WTC11 (cell line): ENCODE measurements around the gene TANGO2.

Experiments used
- IRF2 ChIP-seq: sonication (generic); formaldehyde crosslinking; IDR thresholded peaks from 2 replicates; pipeline ENCODE4 v1.8.0; 2022; ENCODE audit warnings: low read depth, missing genetic modification reagents, borderline replicate concordance
- SOX15 ChIP-seq: fragments of 250-450 bp; sonication (Bioruptor Pico); IDR thresholded peaks from 2 replicates; pipeline ENCODE4 v1.9.0; 2021; ENCODE audit warnings: mild to moderate bottlenecking
- ZNF219 ChIP-seq: sonication (generic); formaldehyde crosslinking; IDR thresholded peaks from 2 replicates; pipeline ENCODE4 v1.8.0; 2023; ENCODE audit warnings: missing genetic modification reagents, mild to moderate bottlenecking, borderline replicate concordance
- ZNF423 ChIP-seq: fragments of 250-450 bp; sonication (Bioruptor Pico); IDR thresholded peaks from 2 replicates; pipeline ENCODE4 v2.1.2; 2022; ENCODE audit warnings: mild to moderate bottlenecking, moderate library complexity
- TF ChIP-seq, protein P1 (sequence below): fragments of 200-600 bp; IDR thresholded peaks from 2 replicates; pipeline ENCODE4 v1.8.0; 2022; ENCODE audit warnings: antibody characterized with exemption
- TF ChIP-seq, protein P2 (sequence below): sonication (generic); formaldehyde crosslinking; IDR thresholded peaks from 2 replicates; pipeline ENCODE4 v1.8.0; 2023; ENCODE audit warnings: missing genetic modification reagents, mild to moderate bottlenecking, borderline replicate concordance
- TF ChIP-seq, protein P3 (sequence below): sonication (generic); formaldehyde crosslinking; IDR thresholded peaks from 2 replicates; pipeline ENCODE4 v1.8.1; 2023; ENCODE audit warnings: mild to moderate bottlenecking, missing genetic modification reagents
- TF ChIP-seq, protein P4 (sequence below): sonication (generic); formaldehyde crosslinking; IDR thresholded peaks from 2 replicates; pipeline ENCODE4 v1.8.0; 2022; ENCODE audit warnings: mild to moderate bottlenecking, missing genetic modification reagents
- TF ChIP-seq, protein P5 (sequence below): sonication (generic); formaldehyde crosslinking; conservative IDR thresholded peaks from 2 replicates; pipeline ENCODE4 v1.8.1; 2022; ENCODE audit warnings: mild to moderate bottlenecking, missing genetic modification reagents
- TF ChIP-seq, protein P6 (sequence below): sonication (generic); formaldehyde crosslinking; IDR thresholded peaks from 2 replicates; pipeline ENCODE4 v1.8.1; 2023; ENCODE audit warnings: mild to moderate bottlenecking, missing genetic modification reagents, moderate library complexity
- TF ChIP-seq, protein P7 (sequence below): sonication (generic); formaldehyde crosslinking; IDR thresholded peaks from 2 replicates; pipeline ENCODE4 v1.8.0; 2022; ENCODE audit warnings: mild to moderate bottlenecking, missing genetic modification reagents

DNA sequence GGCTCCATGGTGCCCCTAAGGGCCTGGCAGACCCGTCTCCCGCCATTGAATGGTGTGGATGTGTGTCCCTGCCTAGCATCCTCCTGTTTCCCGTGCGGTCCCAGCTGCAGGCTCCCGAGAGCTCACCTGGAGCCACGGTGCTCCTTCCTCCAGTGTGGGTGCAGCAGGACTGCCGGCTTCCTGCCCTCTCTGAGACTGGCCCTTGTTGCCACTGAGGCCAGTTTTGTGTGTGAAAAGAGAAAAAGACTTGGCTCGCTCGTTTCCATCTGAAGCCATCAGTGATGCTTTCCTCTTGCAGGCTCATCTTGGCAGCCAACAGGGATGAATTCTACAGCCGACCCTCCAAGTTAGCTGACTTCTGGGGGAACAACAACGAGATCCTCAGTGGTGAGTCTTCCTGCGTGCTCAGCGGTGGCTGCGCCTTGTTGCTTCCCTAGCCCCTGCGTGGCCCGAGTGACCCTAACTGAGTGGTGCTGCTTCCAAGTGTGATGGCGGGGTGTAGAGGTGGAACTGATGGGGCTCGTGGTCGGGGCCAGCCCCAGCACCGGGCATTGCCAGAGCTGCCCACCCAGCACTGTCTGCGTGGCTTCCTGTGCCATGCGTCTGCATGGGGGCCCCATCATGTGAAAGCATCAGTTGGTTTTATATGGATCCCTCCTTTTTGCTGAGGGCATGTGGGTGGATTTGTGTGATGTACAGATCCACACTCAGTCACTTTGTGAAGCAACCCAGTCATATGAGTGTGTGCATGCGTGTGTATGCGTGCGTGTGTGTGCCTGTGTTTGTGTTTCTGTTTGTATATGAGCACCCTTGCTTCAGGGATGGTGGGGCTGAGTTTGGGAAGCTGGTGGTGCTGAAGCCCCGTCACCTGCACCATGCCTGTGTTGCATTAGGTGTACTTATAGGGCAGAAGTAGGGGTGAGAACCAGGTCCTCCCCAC lies 22.4 kb downstream of the TANGO2 start:
- no peak for TF ChIP-seq IRF2 (CRISPR knock-in tag)
- TF ChIP-seq, protein P1, sequence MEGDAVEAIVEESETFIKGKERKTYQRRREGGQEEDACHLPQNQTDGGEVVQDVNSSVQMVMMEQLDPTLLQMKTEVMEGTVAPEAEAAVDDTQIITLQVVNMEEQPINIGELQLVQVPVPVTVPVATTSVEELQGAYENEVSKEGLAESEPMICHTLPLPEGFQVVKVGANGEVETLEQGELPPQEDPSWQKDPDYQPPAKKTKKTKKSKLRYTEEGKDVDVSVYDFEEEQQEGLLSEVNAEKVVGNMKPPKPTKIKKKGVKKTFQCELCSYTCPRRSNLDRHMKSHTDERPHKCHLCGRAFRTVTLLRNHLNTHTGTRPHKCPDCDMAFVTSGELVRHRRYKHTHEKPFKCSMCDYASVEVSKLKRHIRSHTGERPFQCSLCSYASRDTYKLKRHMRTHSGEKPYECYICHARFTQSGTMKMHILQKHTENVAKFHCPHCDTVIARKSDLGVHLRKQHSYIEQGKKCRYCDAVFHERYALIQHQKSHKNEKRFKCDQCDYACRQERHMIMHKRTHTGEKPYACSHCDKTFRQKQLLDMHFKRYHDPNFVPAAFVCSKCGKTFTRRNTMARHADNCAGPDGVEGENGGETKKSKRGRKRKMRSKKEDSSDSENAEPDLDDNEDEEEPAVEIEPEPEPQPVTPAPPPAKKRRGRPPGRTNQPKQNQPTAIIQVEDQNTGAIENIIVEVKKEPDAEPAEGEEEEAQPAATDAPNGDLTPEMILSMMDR = no peak
- TF ChIP-seq, protein P2, sequence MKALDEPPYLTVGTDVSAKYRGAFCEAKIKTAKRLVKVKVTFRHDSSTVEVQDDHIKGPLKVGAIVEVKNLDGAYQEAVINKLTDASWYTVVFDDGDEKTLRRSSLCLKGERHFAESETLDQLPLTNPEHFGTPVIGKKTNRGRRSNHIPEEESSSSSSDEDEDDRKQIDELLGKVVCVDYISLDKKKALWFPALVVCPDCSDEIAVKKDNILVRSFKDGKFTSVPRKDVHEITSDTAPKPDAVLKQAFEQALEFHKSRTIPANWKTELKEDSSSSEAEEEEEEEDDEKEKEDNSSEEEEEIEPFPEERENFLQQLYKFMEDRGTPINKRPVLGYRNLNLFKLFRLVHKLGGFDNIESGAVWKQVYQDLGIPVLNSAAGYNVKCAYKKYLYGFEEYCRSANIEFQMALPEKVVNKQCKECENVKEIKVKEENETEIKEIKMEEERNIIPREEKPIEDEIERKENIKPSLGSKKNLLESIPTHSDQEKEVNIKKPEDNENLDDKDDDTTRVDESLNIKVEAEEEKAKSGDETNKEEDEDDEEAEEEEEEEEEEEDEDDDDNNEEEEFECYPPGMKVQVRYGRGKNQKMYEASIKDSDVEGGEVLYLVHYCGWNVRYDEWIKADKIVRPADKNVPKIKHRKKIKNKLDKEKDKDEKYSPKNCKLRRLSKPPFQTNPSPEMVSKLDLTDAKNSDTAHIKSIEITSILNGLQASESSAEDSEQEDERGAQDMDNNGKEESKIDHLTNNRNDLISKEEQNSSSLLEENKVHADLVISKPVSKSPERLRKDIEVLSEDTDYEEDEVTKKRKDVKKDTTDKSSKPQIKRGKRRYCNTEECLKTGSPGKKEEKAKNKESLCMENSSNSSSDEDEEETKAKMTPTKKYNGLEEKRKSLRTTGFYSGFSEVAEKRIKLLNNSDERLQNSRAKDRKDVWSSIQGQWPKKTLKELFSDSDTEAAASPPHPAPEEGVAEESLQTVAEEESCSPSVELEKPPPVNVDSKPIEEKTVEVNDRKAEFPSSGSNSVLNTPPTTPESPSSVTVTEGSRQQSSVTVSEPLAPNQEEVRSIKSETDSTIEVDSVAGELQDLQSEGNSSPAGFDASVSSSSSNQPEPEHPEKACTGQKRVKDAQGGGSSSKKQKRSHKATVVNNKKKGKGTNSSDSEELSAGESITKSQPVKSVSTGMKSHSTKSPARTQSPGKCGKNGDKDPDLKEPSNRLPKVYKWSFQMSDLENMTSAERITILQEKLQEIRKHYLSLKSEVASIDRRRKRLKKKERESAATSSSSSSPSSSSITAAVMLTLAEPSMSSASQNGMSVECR (CRISPR knock-in tag) = no peak
- no peak for TF ChIP-seq ZNF423 (CRISPR knock-in tag)
- TF ChIP-seq, protein P3, sequence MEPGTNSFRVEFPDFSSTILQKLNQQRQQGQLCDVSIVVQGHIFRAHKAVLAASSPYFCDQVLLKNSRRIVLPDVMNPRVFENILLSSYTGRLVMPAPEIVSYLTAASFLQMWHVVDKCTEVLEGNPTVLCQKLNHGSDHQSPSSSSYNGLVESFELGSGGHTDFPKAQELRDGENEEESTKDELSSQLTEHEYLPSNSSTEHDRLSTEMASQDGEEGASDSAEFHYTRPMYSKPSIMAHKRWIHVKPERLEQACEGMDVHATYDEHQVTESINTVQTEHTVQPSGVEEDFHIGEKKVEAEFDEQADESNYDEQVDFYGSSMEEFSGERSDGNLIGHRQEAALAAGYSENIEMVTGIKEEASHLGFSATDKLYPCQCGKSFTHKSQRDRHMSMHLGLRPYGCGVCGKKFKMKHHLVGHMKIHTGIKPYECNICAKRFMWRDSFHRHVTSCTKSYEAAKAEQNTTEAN (CRISPR knock-in tag) = no peak
- TF ChIP-seq, protein P4, sequence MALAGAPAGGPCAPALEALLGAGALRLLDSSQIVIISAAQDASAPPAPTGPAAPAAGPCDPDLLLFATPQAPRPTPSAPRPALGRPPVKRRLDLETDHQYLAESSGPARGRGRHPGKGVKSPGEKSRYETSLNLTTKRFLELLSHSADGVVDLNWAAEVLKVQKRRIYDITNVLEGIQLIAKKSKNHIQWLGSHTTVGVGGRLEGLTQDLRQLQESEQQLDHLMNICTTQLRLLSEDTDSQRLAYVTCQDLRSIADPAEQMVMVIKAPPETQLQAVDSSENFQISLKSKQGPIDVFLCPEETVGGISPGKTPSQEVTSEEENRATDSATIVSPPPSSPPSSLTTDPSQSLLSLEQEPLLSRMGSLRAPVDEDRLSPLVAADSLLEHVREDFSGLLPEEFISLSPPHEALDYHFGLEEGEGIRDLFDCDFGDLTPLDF = no peak
- TF ChIP-seq, protein P5, sequence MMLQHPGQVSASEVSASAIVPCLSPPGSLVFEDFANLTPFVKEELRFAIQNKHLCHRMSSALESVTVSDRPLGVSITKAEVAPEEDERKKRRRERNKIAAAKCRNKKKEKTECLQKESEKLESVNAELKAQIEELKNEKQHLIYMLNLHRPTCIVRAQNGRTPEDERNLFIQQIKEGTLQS (CRISPR knock-in tag) = no peak
- no peak for TF ChIP-seq SOX15 (CRISPR knock-in tag)
- TF ChIP-seq, protein P6, sequence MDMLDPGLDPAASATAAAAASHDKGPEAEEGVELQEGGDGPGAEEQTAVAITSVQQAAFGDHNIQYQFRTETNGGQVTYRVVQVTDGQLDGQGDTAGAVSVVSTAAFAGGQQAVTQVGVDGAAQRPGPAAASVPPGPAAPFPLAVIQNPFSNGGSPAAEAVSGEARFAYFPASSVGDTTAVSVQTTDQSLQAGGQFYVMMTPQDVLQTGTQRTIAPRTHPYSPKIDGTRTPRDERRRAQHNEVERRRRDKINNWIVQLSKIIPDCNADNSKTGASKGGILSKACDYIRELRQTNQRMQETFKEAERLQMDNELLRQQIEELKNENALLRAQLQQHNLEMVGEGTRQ (CRISPR knock-in tag) = no peak
- TF ChIP-seq, protein P7, sequence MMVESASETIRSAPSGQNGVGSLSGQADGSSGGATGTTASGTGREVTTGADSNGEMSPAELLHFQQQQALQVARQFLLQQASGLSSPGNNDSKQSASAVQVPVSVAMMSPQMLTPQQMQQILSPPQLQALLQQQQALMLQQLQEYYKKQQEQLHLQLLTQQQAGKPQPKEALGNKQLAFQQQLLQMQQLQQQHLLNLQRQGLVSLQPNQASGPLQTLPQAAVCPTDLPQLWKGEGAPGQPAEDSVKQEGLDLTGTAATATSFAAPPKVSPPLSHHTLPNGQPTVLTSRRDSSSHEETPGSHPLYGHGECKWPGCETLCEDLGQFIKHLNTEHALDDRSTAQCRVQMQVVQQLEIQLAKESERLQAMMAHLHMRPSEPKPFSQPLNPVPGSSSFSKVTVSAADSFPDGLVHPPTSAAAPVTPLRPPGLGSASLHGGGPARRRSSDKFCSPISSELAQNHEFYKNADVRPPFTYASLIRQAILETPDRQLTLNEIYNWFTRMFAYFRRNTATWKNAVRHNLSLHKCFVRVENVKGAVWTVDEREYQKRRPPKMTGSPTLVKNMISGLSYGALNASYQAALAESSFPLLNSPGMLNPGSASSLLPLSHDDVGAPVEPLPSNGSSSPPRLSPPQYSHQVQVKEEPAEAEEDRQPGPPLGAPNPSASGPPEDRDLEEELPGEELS = no peak
- TF ChIP-seq ZNF219 = no peak
